Esophagus squamous epithelium (tissue), 5 donors: Measurements from ENCODE around the gene TIMP3. TPM values are rescaled to one million over a fixed set of nuclear protein-coding genes. Genes with fewer than 3 reads are reported as not detected.

ENCODE experiments used
- DNase-seq: peaks from one replicate; lab custom pipeline; 2025; lab: John Stamatoyannopoulos, UW
- H3K27ac ChIP-seq, 4 donors: fragments of 200-600 bp; sonication (generic); one replicate each; pipeline ENCODE4 v1.5.1; 2016 to 2019; ENCODE audit warnings: mild to moderate bottlenecking in 1 of 4
- H3K27me3 ChIP-seq, 4 donors: fragments of 200-600 bp; sonication (generic); 1 replicate in 3 of 4; 2 replicates in 1 of 4; pipeline versions ENCODE4 v1.5.1 to v1.6.0; 2017 to 2021; ENCODE audit warnings: antibody characterized with exemption in 1 of 4
- H3K36me3 ChIP-seq, 3 donors: fragments of 200-600 bp; sonication (generic); one replicate each; pipeline ENCODE4 v1.5.1; 2016 to 2019
- H3K4me1 ChIP-seq, 3 donors: fragments of 200-600 bp; sonication (generic); one replicate each; pipeline ENCODE4 v1.5.1; 2017 to 2019
- H3K4me3 ChIP-seq, 4 donors: fragments of 200-600 bp; sonication (generic); 1 replicate in 3 of 4; 2 replicates in 1 of 4; pipeline ENCODE4 v1.5.1; 2016 to 2019; ENCODE audit warnings: mild to moderate bottlenecking in 2 of 4, moderate library complexity in 1 of 4
- H3K9me3 ChIP-seq, 3 donors: fragments of 200-600 bp; sonication (generic); one replicate each; pipeline ENCODE4 v1.5.1; 2016 to 2019
- CTCF ChIP-seq, 6 experiments: fragments of 450-650 bp in 4 of 6; fragments of 200-600 bp in 2 of 6; sonication (generic) in 2 of 6; IDR thresholded peaks; one replicate each; pipeline ENCODE4 v1.5.1; 2016 to 2019; ENCODE audit warnings: antibody characterized with exemption in 6 of 6, mild to moderate bottlenecking in 4 of 6, moderate library complexity in 4 of 6
- POLR2A ChIP-seq, 4 donors: fragments of 450-650 bp; IDR thresholded peaks; one replicate each; pipeline ENCODE4 v1.6.1; 2017; ENCODE audit warnings: antibody characterized with exemption in 4 of 4, mild to moderate bottlenecking in 4 of 4, moderate library complexity in 3 of 4
- WGBS, 2 donors: methylation state at CpG; one replicate each; pipeline ENCODE4 v1.1.5; 2018; 5-methylcytosine and 5-hydroxymethylcytosine counted together
- intact Hi-C: fragments of 100-400 bp; cut with DNase I; formaldehyde crosslinking; loops from one replicate; pipeline ENCODE4 v1.15.0; 2022
- total RNA-seq, 4 donors: library from RNA; depleted of rRNA; stranded (reverse); fragments of >200 nt; gene quantifications; one replicate each; pipeline ENCODE4 v1.1.0, GENCODE V29; 2016
- donor health status: DM: yes; HTN: yes; CAD: no.

Gene TIMP3
- total RNA-seq, result 100 to 1,000 TPM in 1 of 4 donors, 10 to 100 TPM in 3; 15.3 to 306 (median 54.2) TPM

- peaks cover 0 to 50% (median 2%) of the 10 kb centered on the region in 4 donors for H3K27me3 ChIP-seq
- H3K4me1 ChIP-seq, result peaks cover 2 to 68% (median 11%) of the 10 kb centered on the region in 3 donors
- peak within 1 kb of the TSS; percentile 46 to 80 (median 74) for H3K4me3 ChIP-seq
- no peaks in the 10 kb centered on the region for H3K9me3 ChIP-seq
- no peak for DNase-seq
- peak within 1 kb of the TSS; percentile 74 to 94 (median 86) for H3K27ac ChIP-seq
- no peaks in the 10 kb centered on the region for H3K36me3 ChIP-seq
- intact Hi-C loops, result loop anchor here (10.0 kb wide), 1 partner anchor 183 kb away; no protein-coding TSS in a partner anchor
- no CpG with 5 or more reads among the region's 72 CpGs for WGBS, 2 donors
- TF ChIP-seq POLR2A (IDR thresholded peaks at IDR 0.05) (peak in 2 of 4 donors; percentile 92 to 99), CTCF (IDR thresholded peaks at IDR 0.05) (no peak)
Measured at GRCh38 chr22:32801537-32802236, at the start of gene TIMP3. TSS of gene TIMP3 (plus strand) at chr22:32801705. CDS start at chr22:32802002, 297 bp downstream.

GRCh38 chr22:32752326-32752725 is 49.2 kb upstream of the TIMP3 start:
- Histone ChIP-seq H3K27ac (peak overlapping the region in 1 of 4 donors; percentile 57), H3K27me3 (no peaks in the 10 kb centered on the region), H3K36me3 (no peaks in the 10 kb centered on the region), H3K9me3 (no peaks in the 10 kb centered on the region), H3K4me3 (no peak overlapping the region), H3K4me1 (peaks cover 0 to 9% (median 0%) of the 10 kb centered on the region in 3 donors)
- WGBS, 2 donors, result 55 to 62% methylated on average over 8 to 9 of the region's 9 CpGs
- intact Hi-C loops, result no loop called here
- TF ChIP-seq CTCF (IDR thresholded peaks at IDR 0.05) (no peak), POLR2A (IDR thresholded peaks at IDR 0.05) (no peak)
- DNase-seq, result no peak

- Histone ChIP-seq H3K4me3 (no peak overlapping the region), H3K36me3 (no peaks in the 10 kb centered on the region), H3K27ac (peak overlapping the region in 3 of 4 donors; percentile 50 to 70 (median 57)), H3K4me1 (peaks cover 0 to 9% (median 0%) of the 10 kb centered on the region in 3 donors), H3K9me3 (no peaks in the 10 kb centered on the region), H3K27me3 (no peaks in the 10 kb centered on the region)
- intact Hi-C loops, result no loop called here
- no peak for DNase-seq
- TF ChIP-seq POLR2A (IDR thresholded peaks at IDR 0.05), result no peak
- TF ChIP-seq CTCF (IDR thresholded peaks at IDR 0.05), result no peak
- WGBS, 2 donors, result 61 to 86% methylated on average over 6 to 7 of the region's 11 CpGs
Measured at GRCh38 chr22:32752816-32753520, 48.5 kb upstream of the TIMP3 start.

- Histone ChIP-seq H3K4me3 (no peak overlapping the region), H3K9me3 (no peaks in the 10 kb centered on the region), H3K27ac (peak overlapping the region in 3 of 4 donors; percentile 50 to 70 (median 57)), H3K36me3 (no peaks in the 10 kb centered on the region), H3K4me1 (peaks cover 0 to 9% (median 0%) of the 10 kb centered on the region in 3 donors), H3K27me3 (no peaks in the 10 kb centered on the region)
- no peak for TF ChIP-seq POLR2A (IDR thresholded peaks at IDR 0.05)
- TF ChIP-seq CTCF (IDR thresholded peaks at IDR 0.05), result no peak
- WGBS, 2 donors, result 86 to 87% methylated on average over 3 to 6 of the region's 6 CpGs
- intact Hi-C loops, result no loop called here
- DNase-seq, result no peak
Measured at GRCh38 chr22:32753591-32753990, 47.9 kb upstream of the TIMP3 start.
